Gastroesophageal sphincter (tissue), 3 donors: ENCODE results near the gene PAQR7.

ENCODE experiments used
- CTCF ChIP-seq, 4 experiments: fragments of 200-600 bp in 2 of 4; fragments of 450-650 bp in 2 of 4; sonication (generic) in 1 of 4; IDR thresholded peaks; one replicate each; pipeline ENCODE4 v1.5.1; 2017 to 2019; ENCODE audit warnings: antibody characterized with exemption in 4 of 4, mild to moderate bottlenecking in 2 of 4, moderate library complexity in 2 of 4
- EP300 ChIP-seq: sonication (generic); formaldehyde crosslinking; IDR thresholded peaks from one replicate; pipeline ENCODE4 v1.6.1; 2017; ENCODE audit warnings: antibody characterized with exemption, mild to moderate bottlenecking

DNA sequence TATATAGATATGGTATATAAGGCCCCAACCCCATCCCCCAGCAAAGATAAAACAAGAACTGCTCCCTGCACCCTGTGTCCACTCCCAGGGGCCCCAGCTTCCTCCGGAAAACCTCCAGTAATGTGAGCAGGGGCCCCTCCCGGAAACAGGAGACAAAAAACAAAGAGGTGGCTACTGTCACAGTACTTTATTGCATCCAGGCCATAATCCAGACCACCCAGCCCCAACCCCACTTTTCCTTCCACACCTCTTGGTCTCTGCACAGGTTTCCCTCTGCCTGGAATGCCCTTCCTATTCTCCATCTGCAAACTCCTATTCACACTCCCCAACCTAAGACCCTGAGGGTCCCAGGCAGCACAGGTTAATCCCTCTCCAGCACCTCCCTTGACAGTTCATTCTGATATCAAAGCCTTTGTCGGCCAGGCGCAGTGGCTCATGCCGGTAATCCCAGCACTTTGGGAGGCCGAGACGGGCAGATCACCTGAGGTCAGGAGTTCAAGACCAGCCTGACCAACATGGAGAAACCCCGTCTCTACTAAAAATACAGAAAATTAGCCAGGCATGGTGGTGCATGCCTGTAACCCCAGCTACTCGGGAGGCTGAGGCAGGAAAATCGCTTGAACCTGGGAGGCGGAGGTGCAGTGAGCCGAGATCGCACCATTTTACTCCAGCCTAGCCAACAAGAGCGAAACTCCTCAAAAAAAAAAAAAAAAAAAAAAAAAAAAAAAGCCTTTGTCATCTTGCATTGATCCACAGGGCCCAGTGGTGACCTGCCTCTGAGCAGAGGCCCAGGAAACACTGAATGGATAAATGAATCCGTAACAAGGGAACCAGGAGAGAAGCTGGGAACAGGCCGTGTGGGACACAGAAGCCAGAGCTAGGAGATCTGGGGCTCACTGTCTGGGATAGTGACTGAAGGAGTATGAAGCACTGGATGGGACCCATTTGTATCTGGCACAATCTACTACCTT lies 13.9 kb downstream of the PAQR7 start:
- TF ChIP-seq CTCF (IDR thresholded peaks at IDR 0.05) (no peak), EP300 (no peak)
